Epithelial cell of proximal tubule (primary cell): ENCODE data around the gene ABCA4. TPM values are rescaled to one million over a fixed set of nuclear protein-coding genes. Genes with fewer than 3 reads are reported as not detected.

ENCODE experiments used
- DNase-seq: peaks from one replicate; pipeline ENCODE4 v3.0.0-alpha.2; 2011; ENCODE audit warnings: low read depth
- H3K4me3 ChIP-seq: 2 replicates; pipeline ENCODE4 v1.5.1; 2011; ENCODE audit warnings: low read depth, mild to moderate bottlenecking, low read length
- total RNA-seq: library from RNA; depleted of rRNA; stranded (reverse); fragments of >200 nt; gene quantifications from 2 replicates; pipeline ENCODE4 v1.2.3, GENCODE V29; 2015
- TF ChIP-seq, protein P1 (sequence below): conservative IDR thresholded peaks from 2 replicates; pipeline ENCODE4 v1.5.1; 2012; ENCODE audit warnings: low read depth, mild to moderate bottlenecking, low read length

The ABCA4 gene
- total RNA-seq, 1 donor from 2014 or later: not detected

DNA sequence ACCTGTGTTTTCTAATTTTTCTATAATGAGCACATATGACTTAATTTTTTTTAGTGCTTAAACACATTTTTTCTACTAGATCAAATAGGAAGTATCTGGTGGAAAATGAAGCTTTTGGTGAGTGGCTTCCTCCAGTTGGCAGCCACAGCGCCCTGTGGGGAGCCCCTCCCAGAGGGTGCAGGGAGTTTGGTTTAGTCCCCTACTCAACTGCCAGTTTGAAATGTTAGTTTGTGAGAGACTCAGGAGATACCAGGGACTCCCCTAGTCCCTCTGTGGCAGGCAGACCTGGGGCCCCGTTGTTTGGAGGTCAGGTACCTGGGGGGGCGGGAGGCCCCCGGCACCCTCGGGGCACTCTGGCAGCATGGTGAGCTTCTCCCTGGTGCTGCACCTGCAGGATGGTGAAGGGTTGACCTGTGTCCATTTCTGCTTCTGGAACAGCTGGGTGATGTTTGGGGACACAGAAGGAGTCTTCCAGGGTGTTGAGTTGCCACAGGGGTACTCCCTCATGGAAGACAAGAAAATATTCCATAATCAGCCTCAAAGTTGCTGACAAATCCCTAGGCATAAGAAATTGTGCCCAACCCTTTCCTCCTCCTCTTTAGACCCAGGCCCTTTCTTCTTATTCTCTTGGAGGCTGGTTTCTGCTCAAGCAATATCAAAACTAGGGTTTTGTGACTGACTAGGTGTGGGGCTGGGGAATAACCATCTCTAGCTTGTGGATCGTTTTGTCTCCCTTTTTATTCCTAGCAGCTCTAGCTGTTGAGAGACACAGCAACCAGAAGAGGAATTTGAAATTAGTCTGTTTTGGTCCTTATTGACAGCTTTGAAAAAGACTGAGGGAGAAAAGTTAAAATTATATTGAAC lies 91.6 kb downstream of the ABCA4 start:
- no peak overlapping the region for H3K4me3 ChIP-seq
- TF ChIP-seq, protein P1, sequence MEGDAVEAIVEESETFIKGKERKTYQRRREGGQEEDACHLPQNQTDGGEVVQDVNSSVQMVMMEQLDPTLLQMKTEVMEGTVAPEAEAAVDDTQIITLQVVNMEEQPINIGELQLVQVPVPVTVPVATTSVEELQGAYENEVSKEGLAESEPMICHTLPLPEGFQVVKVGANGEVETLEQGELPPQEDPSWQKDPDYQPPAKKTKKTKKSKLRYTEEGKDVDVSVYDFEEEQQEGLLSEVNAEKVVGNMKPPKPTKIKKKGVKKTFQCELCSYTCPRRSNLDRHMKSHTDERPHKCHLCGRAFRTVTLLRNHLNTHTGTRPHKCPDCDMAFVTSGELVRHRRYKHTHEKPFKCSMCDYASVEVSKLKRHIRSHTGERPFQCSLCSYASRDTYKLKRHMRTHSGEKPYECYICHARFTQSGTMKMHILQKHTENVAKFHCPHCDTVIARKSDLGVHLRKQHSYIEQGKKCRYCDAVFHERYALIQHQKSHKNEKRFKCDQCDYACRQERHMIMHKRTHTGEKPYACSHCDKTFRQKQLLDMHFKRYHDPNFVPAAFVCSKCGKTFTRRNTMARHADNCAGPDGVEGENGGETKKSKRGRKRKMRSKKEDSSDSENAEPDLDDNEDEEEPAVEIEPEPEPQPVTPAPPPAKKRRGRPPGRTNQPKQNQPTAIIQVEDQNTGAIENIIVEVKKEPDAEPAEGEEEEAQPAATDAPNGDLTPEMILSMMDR: no peak
- DNase-seq: no peak

DNA sequence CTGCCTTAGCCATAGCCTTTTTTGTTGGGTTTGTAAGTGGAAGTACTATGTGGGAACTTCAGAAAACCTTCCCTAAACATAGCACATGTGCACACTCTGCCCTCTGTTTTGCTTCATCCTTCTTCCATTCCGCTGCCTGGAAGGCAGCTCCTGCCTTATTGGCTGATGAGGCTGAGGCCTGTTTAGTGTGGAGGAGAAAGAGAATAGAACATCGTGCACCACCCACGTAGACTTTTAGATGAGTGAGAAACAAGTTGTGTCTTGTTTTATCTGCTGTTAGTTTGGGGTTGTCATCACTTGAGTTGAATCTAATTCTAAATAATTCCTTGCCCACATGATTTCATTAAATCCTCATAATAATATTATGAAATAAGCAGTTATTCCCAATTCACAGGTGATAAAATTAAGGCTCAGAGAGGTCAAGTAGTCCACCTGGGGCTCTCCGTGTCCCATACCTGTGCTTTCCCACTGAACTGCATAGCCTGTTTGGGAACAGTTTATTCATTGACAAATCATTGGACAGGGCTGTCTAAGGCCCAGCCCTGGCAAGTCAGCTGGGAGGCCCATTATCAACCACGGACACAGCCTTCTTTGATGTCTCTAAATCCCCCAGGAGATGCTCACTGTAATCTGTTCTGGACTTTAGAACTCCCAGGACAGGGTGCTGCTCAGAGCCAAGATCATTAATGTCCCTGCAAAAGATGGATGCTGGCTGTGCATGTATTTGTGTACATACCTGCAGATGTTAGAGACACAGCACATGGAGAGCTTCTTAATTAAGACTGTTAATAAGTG lies 93.0 kb downstream of the ABCA4 start:
- DNase-seq: no peak
- no peak overlapping the region for H3K4me3 ChIP-seq
- TF ChIP-seq, protein P1: no peak

DNA sequence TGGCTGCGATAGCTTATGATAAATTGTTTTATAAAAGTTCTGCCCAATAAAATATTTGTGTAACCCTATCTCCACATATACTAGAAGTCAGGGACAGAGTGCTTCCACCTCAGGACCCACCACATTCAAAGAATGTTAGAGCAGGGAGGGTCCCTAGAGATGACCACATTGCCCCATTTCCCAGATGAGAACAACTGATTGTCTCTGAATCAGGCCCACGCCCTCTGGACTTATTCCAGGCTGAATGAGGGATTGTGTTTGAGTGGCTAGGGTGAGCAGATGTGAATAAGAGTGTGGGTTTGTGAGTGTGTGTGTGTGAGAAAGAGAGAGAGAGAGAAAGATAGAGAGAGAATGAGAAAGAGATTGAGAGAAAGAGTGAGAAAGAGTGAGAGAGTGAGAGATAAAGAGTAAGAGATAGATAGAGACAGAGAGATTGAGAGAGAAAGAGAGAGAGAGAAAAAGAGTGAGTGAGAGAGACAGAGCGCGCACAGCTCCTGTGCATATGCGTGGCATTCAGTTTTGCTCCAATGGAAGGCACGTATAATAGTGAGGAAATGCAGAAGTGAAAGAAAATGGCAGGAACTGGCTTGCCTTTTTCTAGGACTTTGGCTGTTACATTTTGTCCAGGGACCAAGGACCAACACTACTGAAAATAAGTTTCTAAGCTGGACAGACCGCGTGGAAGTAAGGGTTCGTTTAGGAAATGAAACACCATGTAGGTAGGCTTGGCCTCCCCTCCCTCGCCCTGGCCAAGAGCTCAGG lies 94.1 kb downstream of the ABCA4 start:
- H3K4me3 ChIP-seq: no peak overlapping the region
- TF ChIP-seq, protein P1: no peak
- no peak for DNase-seq

DNA sequence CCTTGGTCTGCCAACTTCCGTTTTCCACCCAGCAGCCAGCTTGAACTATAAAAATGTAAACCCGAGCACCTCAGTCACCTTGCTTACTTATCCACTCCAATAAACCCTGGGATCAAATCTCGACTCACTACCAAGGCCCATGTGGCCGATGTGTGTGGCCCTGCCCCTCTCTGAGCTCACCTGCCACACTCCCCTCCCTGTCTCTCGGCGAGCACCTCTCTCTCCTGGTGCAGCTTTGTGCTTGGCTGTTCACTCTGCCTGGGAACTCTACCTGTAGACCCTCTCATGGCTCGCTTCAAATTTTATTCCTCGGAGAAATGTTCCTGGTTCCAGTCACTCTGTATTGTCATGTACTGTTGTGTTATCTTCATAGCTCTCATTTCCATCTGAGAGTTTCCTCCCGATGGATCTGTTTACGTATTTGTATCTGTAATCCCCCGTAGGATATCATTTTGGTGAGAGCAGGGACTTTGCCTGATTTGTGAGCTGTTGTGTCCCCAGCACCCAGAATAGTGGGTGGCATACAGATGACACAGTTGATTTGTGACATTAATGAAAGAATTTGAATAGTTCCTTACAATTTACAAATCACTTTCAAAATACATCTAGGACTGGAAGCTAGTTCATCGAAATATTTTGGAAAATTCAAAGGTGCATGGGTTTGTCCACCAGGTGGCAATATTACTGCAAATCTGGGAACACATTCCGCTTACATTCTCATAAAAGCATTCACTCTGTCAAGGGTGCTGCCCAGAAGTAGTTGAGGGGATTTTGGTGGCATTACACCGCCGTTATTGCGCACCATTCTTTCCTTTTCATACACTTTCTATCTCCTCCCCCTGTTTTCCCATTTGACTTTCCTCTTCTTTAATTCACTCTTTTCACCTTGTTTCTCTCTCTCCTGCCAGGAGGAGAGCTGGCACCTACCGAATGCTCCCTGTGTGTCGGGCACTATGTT lies 95.3 kb downstream of the ABCA4 start:
- TF ChIP-seq, protein P1: peak; percentile 74
- no peak for DNase-seq
- peak overlapping the region; percentile 36 for H3K4me3 ChIP-seq

DNA sequence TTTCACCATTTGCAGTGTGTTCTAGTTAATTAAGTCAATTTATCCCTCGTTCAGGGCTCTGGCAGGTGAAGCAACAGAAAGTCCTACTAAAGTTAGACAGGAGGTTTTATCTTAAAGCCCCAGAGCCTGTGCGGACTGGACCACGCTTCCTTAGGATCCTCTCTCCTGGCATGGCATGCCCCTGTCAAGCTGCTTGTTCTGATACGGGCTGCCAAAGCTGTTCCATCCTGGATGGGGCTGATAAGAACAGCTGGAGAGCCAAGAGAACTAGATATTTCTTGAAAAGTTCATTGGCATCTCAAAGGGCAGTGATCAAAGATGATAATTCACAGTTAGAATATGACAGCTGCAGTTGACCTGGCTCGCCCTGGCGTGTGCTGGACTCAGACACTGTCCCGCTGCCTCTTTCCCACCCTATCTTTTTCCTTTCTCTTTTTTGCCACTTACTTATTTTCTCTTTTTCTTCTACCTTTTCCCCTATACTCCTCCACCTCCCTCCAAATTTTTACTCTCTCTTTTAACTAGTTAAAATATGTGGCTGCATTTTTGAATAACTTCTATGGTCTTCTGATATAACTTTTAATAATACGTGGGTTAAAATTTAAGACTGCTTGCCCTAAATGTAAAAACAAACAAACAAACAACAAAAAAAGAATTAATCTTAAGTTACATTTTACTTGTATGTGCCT lies 96.7 kb downstream of the ABCA4 start:
- TF ChIP-seq, protein P1: no peak
- no peak overlapping the region for H3K4me3 ChIP-seq
- DNase-seq: no peak
